ENCODE measurements around the gene RAB4A.

RAB4A gene

DNA sequence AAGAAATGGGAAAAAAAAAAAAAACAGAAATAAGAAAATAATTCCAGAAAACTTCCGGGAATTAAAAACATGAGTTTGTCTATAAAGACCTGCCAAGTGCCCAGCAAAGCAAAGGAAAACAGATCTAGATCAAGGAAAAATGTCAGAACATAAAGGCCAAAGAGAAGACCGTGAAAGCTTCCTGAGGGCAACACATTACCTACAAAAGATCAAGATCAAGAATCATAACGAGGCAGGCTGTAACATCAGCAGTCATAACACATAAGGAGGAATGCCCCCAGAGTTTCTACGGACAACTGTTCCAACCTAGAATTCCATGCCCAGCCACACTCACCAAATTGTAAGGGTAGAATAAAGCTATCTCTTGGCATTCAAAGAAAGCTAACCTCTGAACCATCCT lies 68.2 kb downstream of the RAB4A start:
- DNase-seq (ENCODE audit: low spot score), result no peak

DNA sequence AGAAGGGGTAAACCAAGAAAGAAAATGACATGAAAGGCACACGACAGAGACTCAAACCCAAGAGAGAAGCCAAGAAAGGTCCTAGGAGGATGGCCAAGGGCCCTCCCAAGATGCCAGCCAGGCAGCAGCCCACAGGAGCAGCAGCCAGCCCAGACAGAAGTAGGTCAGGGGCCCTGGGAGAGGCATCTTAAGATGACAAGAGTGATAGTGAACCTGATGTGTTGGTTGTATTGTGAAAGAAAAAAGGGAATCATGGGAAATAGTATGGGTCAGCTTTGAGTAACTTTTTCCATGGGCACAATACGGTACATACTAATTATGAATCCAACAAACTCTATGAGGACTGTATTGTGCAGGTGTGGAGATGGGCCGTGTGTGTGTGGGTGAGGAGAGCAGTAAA lies 68.6 kb downstream of the RAB4A start:
- DNase-seq (ENCODE audit: low spot score), result no peak

DNA sequence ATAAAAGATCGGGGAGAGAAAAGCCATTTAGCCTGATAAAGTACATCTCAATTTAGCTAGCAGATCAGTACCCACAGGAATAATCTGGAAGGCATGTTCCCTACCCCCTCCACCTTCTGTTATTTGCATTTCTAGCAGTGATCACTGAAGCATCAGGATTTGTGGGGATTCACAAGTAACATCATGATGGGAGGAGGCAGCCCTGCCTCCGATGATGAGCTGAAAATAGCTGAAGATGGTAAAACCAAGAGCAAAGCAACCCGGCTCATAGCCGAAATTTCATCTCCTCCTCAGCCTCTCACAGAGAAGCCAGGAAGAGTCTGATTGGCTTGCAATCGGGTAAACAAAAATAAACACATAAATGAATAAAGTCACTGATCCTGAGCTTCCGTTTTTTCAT lies 69.6 kb downstream of the RAB4A start:
- no peak for DNase-seq (ENCODE audit: low spot score)

DNA sequence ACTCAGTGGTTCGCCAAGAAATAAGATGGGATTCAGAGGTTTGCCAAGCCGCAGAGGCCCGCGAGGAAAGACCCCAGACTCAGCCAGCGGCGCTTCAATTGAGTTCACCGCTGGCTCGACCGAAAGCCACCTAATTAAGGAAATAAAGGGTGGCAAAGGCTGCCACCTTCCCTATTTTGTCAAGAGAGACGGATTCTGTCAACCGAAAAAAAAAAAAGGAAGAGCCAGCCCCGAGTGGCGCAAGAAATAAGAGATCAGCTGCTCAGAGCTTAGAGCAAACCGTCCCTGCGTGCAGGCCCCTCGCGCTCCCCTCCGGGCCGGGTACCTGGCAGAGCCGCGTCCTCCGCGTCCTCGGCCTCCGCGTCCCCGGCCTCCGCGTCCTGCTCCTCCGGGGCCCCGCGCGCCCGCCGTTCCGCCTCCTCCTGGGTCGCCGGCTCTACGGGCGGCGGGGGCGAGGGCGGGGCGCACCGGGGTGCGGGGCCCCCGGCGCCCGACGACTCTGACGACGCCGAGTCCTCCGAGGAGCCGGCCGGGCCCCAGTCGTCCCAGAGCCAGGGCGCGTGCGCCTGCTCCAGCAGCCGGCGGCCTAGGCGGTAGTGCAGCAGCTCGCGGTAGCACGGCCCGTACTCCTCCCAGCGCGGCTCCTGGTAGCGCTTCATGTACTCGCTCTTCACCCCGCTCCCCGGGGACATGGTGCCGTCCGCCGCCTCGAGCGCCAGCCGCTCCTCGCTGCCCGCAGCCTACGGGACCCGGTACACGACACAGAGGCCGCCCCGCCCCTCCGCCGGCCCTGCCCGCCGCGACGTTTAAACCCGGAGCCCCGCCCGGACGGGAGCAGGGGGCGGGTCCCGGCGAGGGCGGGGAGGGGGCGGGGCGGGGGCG lies 71.1 kb downstream of the RAB4A start:
- peak; percentile 75 for DNase-seq (ENCODE audit: low spot score)

DNA sequence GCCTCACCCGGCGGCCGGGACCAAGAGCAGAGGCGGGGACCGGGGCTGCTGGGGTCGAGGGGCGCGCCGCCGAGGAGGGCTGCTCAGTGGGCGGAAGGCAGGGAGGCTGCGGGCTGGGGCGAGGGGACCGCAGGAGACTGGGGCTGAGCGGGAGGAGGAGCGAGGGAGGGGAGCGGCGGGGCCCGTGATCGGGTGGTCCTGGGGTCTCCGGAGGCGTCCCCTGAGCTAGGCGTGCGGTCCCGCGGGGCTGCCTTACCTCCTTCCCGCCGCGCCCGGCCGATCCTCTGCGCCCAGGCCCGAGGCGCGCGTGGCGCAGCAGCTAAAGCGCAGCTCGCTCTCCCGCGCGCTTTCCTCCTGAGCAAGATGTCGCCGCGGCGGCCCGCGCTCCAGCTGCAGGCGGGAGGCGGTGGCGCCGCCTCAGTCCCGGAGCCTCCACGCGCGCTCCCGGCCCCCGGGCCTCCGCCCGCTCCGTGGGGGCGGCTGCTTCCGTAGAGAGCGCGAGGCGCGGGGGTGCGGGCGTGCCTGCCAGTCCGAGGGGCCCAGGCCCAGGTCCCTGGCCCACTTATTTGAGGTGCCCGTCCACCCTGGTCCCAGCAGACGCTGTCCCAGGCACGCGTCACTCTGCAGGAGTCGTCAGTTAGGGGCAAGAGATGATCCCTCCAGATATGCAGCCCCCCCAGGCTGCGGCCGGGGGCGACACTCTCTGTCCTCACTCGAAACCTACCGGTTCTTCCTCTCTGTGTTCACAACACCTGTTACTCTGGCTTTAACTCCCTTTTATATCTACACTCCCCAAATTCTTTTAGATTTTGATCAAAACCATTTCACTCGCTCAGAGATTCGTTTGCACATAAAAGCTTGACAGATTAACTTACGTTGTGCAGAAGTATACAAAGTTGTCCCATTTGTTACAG lies 72.0 kb downstream of the RAB4A start, which contains the start of gene CCSAP:
TSS of gene CCSAP (minus strand) at position 392 of the 914 bp plus-strand sequence. CDS start 582 bp downstream, outside the sequence.
- DNase-seq (ENCODE audit: low spot score), result peak; percentile 34

DNA sequence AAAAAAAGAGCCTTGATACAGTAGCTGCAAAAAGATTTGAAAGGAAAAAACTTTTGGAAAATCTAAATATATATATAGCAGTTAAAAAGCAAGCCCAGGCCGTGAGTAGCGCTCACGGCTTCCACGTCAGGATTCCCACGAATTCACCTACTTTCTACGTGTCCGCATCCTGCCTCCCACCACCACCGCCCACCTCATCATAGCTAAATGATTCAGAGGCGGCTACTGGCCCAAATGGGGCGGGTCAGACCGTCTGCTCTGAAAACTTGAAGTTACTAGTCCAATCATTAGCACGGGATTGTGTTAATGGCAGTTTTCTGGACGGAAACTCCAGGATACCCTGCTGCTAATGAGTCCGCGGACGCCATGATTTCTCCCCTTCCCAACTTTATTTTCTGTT lies 73.2 kb downstream of the RAB4A start:
- no peak for DNase-seq (ENCODE audit: low spot score)

DNA sequence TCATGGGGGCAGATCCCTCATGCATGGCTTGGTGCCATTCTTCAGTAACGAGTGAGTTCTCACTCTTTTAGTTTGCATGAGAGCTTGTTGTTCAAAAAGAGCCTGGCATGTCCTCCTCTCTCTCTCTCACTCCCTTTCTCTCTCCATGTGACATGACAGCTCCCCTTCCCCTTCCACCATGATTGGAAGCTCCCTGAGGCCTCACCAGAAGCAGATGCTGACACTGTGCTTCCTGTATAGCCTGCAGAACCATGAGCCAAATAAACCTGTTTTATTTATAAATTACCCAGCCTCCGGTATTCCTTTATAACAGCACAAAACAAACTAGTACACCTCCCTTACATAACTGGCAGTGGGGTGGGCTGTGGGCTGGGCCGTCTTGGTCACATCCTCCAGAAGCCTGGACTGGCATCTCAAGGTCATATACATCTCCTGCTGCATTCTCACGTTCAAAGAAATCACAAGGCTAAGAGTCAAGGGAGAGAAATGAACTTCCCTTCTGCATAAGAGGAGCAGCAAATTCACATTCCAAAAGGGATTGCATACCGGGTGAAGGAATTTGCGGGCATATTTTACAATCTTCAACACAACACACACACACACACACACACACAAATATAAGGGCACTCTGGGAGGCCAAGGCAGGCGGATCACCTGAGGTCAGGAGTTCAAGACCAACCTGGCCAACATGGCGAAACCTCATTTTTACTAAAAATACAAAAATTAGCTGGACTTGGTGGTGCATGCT lies 74.2 kb downstream of the RAB4A start:
- no peak for DNase-seq (ENCODE audit: low spot score)

DNA sequence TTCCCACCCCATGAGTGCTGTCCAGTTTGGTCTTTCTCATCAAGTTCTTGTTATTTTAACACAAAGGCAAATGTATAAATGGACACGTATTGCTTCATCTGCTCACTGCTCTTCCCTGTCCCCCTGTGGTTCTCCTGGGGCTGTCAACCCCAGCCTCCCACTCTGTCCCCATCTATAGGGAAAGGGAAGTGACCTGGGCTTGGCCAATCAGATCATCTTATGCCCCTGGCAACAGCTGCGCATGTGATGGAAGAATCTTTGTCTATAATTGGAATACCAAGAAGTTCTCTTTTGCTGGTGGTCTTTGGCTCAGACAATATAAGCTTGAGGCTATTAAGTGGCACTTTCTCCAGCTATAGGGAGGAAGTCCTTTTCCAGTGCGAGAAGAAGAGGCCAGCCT lies 76.6 kb downstream of the RAB4A start:
- no peak for DNase-seq (ENCODE audit: low spot score)

DNA sequence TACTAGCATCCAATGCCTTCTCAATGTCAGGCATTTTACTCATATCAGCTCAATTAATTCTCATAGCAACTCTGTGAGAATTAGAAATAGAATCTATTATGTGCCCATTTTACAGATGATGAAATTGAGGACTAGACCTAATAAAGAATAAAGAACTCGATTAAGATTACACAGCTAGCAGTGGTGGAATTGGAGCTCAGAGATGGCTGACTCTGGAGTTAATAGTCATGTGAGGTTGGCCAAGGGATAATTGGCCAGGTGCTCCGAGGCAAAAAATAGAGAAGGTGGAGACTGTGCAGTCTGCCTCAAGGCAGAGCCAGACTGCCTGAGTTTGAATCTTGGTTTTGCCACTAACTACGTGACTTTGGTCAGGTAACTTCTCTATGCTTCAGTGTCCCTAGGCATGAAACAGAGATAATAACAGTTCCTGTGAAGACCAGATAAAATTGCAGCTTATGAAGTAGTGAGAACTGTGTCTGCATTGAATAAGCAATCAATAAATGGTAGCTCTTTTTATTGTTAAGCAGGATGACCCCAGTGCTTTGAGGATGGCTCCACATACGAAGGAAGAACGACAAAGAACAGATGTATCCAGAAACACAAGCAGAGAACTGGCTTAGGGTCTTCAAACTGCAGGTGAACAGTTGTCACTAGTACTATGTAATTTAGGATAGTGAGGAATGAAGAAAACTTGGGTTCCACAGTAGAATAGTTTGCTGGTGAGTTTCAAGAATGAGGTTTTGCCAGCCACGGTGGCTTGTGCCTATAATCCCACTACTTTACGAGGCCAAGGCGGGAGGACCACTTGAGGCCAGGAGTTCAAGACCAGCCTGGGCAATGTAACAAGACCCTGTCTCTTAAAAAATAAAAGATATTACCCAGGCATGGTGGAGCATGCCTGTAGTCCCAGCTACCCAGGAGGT lies 78.8 kb downstream of the RAB4A start:
- no peak for DNase-seq (ENCODE audit: low spot score)

DNA sequence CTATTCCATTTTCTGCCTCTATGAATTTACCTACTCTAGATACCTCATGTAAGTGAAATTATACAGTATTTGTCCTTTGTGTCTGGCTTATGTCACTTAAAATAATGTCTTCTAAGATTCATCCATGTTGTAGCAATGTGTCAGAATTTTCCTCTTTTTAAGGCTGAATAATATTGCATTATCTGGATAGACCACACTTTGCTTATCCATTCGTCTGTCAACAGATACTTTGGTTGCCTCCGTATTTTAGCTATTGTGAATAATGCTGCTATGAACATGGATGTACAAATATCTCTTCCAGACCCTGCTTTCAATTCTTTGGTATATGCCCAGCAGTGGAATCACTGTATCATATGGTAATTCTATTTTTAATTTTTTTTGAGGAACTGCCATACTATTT lies 82.1 kb downstream of the RAB4A start:
- no peak for DNase-seq (ENCODE audit: low spot score)

DNA sequence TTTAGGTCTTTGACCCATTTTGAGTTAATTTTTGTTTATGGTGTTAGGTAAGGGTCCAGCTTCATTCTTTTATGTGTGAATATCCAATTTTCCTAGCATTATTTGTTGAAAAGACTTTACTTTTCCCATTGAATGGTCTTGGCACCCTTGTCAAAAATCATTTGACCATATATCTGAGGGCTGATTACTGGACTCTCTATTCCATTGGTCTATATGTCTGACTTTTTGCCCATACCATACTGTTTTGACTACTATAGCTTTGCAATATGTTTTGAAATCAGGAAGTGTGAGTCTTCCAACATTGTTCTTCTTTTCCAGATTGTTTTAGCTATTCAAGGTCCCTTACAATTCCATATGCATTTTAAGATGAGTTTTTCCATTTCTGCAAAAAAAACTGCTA lies 83.3 kb downstream of the RAB4A start:
- no peak for DNase-seq (ENCODE audit: low spot score)
